Measurements from ENCODE around the gene TNFAIP8. TPM values are rescaled to one million over a fixed set of nuclear protein-coding genes. Genes with fewer than 3 reads are reported as not detected.

Gene TNFAIP8
- total RNA-seq, 4 donors from 2014 or later = 20.2 to 26.2 (median 22.5) TPM

DNA sequence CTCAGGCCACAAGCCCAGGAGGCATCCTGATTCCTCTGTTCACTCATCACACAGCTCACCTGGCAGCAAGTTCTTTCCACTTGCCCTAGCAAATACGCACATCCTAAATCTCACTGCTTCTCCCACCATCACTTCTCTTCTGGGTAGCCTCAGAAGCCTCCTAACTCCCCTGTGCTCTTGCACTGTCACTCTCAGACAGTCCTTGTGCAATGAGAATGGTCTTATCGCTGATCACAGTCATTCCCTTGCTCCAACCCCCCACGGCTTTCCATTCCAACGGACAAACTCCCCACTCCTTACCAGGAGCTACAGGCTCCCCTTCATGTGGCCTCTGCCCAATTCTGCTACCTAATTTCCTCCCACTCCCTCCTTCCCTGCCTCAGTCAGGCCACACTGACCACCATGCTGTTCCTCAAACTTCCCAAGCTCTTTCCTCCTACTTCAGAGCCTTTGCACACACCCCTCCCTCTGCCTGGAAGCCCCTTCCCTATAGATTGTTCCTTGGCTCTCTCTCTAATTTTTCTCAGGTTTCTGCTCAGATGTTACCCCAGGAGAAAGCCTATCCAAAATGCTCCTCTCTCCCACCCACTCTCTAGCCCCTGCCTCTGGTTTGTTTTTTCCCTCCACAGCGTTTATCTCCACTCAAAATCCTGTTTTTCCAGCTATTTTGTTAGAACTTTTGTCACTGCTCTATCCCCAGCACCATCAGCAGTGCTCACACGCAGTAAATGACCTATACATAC, 34.1 kb upstream of the TNFAIP8 start:
- no peak for DNase-seq (ENCODE audit: extremely low spot score)
- Histone ChIP-seq H3K4me1 (peaks cover 3 to 8% (median 6%) of the 10 kb centered on the region in 4 donors), H3K27ac (replicated peaks in 1 of 4) (no peak overlapping the region), H3K4me3 (no peak overlapping the region), H3K36me3 (no peaks in the 10 kb centered on the region), H3K9me3 (no peaks in the 10 kb centered on the region), H3K27me3 (no peaks in the 10 kb centered on the region)
- WGBS = 94% methylated on average over 6 of the region's 6 CpGs
- intact Hi-C loops (cut with DNase I) = no loop called here
- no peak for TF ChIP-seq POLR2AphosphoS5 (IDR thresholded peaks at IDR 0.05)
- no peak for TF ChIP-seq POLR2A (IDR thresholded peaks at IDR 0.05; ENCODE audit: low read depth)
- TF ChIP-seq EP300 (IDR thresholded peaks at IDR 0.05) = no peak
- TF ChIP-seq, protein P1, sequence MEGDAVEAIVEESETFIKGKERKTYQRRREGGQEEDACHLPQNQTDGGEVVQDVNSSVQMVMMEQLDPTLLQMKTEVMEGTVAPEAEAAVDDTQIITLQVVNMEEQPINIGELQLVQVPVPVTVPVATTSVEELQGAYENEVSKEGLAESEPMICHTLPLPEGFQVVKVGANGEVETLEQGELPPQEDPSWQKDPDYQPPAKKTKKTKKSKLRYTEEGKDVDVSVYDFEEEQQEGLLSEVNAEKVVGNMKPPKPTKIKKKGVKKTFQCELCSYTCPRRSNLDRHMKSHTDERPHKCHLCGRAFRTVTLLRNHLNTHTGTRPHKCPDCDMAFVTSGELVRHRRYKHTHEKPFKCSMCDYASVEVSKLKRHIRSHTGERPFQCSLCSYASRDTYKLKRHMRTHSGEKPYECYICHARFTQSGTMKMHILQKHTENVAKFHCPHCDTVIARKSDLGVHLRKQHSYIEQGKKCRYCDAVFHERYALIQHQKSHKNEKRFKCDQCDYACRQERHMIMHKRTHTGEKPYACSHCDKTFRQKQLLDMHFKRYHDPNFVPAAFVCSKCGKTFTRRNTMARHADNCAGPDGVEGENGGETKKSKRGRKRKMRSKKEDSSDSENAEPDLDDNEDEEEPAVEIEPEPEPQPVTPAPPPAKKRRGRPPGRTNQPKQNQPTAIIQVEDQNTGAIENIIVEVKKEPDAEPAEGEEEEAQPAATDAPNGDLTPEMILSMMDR (IDR thresholded peaks at IDR 0.05) = no peak

DNA sequence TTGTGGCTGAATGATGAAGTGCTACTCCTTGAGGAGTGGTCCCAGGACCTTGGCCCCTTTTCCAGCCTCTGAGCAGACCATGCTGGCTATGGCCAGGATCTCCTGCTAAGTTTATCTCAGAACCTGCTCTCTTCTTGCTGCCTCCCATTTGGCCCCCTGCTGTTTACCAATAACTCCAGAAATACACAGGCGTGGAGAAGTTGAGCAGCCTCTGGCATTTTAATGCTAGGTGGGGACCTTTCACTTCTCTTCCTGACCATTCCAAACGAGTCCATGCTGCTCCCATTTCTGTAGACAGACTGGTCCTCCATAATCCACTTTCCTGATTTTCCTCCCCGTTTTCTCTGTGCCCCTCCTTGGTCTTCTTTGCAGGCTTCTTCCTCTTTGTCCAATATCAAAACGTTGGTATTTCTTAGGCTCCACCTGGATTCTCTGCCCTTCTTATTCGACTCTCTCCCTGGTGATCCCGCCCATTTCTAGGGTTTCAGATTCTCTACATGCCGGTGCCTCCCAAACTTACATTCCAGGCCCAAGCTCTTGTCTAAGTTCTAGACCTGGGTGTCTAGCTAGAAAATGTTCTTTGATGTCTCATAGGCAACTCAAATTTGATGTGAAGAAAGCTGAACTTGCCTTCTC, 33.4 kb upstream of the TNFAIP8 start:
- Histone ChIP-seq H3K27ac (replicated peaks in 1 of 4) (no peak overlapping the region), H3K9me3 (no peaks in the 10 kb centered on the region), H3K27me3 (no peaks in the 10 kb centered on the region), H3K4me1 (peaks cover 3 to 9% (median 6%) of the 10 kb centered on the region in 4 donors), H3K36me3 (no peaks in the 10 kb centered on the region), H3K4me3 (no peak overlapping the region)
- intact Hi-C loops (cut with DNase I) = no loop called here
- no peak for DNase-seq (ENCODE audit: extremely low spot score)
- WGBS = 86% methylated on average over 7 of the region's 7 CpGs
- TF ChIP-seq EP300 (IDR thresholded peaks at IDR 0.05) (no peak), POLR2AphosphoS5 (IDR thresholded peaks at IDR 0.05) (no peak), POLR2A (IDR thresholded peaks at IDR 0.05; ENCODE audit: low read depth) (no peak)
- TF ChIP-seq, protein P1 (IDR thresholded peaks at IDR 0.05) = no peak

DNA sequence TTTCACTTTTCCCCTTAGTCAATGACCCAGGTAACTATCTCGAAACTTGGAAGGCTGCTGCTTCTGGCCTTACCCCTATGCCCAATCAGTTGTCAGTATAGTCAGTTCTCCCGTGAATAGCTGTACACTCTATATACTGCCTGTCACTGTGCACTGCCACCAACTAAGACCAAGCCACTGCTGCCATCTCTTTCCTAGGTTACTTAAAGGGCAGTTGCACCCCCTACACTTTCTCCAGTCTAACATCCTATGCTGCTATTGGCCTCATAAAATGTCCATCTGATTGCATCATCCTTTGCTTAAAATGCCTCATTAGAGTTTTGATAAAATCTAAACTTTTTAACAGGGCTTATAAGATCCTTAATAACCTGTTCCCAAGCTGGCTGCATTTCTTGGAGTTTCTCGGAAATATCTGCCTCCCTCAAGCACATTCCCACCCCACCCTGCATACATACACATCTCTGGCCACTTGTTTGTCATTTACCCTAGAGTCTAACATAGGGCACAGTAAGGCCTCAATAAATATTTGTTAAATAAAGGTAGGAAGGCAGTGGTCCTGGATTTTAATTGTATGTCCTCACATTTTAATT, 32.8 kb upstream of the TNFAIP8 start:
- WGBS = 92% methylated on average over 3 of the region's 3 CpGs
- TF ChIP-seq EP300 (IDR thresholded peaks at IDR 0.05) = no peak
- TF ChIP-seq, protein P1 (IDR thresholded peaks at IDR 0.05) = no peak
- no peak for TF ChIP-seq POLR2A (IDR thresholded peaks at IDR 0.05; ENCODE audit: low read depth)
- TF ChIP-seq POLR2AphosphoS5 (IDR thresholded peaks at IDR 0.05) = no peak
- H3K27me3 ChIP-seq = no peaks in the 10 kb centered on the region
- DNase-seq (ENCODE audit: extremely low spot score) = no peak
- no peak overlapping the region for H3K27ac ChIP-seq (replicated peaks in 1 of 4)
- intact Hi-C loops (cut with DNase I) = no loop called here
- peaks cover 5 to 15% (median 7%) of the 10 kb centered on the region in 4 donors for H3K4me1 ChIP-seq
- no peak overlapping the region for H3K4me3 ChIP-seq
- H3K9me3 ChIP-seq = no peaks in the 10 kb centered on the region
- no peaks in the 10 kb centered on the region for H3K36me3 ChIP-seq

DNA sequence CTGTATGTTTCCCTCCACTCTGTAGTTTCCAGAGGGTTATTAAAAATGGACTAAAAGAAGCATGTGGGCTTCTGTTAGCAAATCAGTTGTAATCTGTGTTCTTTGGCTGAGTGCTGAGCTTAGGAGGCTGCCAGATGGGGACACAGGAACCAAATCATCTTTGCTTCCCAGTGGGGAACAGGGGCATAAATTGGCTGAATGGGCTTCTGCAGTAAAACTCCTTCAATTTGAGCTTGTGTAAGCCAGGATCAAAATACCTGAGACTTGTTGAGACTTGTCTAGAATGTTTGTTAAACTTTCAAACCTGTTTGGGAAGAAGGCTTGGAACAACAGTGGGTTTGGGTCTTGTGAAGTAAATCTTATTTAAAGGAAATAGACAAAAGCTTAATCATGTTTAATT, 32.2 kb upstream of the TNFAIP8 start:
- intact Hi-C loops (cut with DNase I) = no loop called here
- Histone ChIP-seq H3K36me3 (no peaks in the 10 kb centered on the region), H3K9me3 (no peaks in the 10 kb centered on the region), H3K27ac (replicated peaks in 1 of 4) (peak overlapping the region in 1 of 4 donors; percentile 15), H3K27me3 (no peaks in the 10 kb centered on the region), H3K4me1 (peaks cover 11 to 21% (median 12%) of the 10 kb centered on the region in 4 donors), H3K4me3 (no peak overlapping the region)
- DNase-seq (ENCODE audit: extremely low spot score) = no peak
- no peak for TF ChIP-seq EP300 (IDR thresholded peaks at IDR 0.05)
- no peak for TF ChIP-seq POLR2A (IDR thresholded peaks at IDR 0.05; ENCODE audit: low read depth)
- TF ChIP-seq, protein P1 (IDR thresholded peaks at IDR 0.05) = no peak

All from esophagus muscularis mucosa (tissue), 4 donors.